Esophagus muscularis mucosa (tissue), 4 donors: ENCODE data around the gene LITAF. TPM values are rescaled to one million over a fixed set of nuclear protein-coding genes. Genes with fewer than 3 reads are reported as not detected.
"Not testable (repeated sequence)": the region's sequence is repeated elsewhere in the genome, so short reads cannot be mapped to it uniquely, and the experiment has no call there.

ENCODE experiments used
- DNase-seq: peaks from one replicate; pipeline ENCODE4 v3.0.0-alpha.2; 2017; ENCODE audit errors: extremely low spot score
- H3K27ac ChIP-seq, 4 donors: fragments of 200-600 bp; sonication (generic); replicated peaks in 1 of 4; 1 replicate in 3 of 4; 2 replicates in 1 of 4; pipeline ENCODE4 v1.5.1; 2016 to 2019; ENCODE audit warnings: mild to moderate bottlenecking in 1 of 4
- H3K27me3 ChIP-seq, 4 donors: fragments of 200-600 bp; sonication (generic); one replicate each; pipeline versions ENCODE4 v1.5.1 to v1.6.0; 2016 to 2019
- H3K36me3 ChIP-seq, 4 donors: fragments of 200-600 bp; sonication (generic); one replicate each; pipeline ENCODE4 v1.5.1; 2016 to 2019
- H3K4me1 ChIP-seq, 4 donors: fragments of 200-600 bp; sonication (generic); one replicate each; pipeline ENCODE4 v1.5.1; 2016 to 2019
- H3K4me3 ChIP-seq, 4 donors: fragments of 200-600 bp; sonication (generic); 1 replicate in 2 of 4; 2 replicates in 2 of 4; pipeline ENCODE4 v1.5.1; 2016 to 2019; ENCODE audit warnings: mild to moderate bottlenecking in 4 of 4, moderate library complexity in 1 of 4
- H3K9me3 ChIP-seq, 4 donors: fragments of 200-600 bp; sonication (generic); 1 replicate in 3 of 4; 2 replicates in 1 of 4; pipeline ENCODE4 v1.5.1; 2016 to 2019
- CTCF ChIP-seq, 3 experiments: fragments of 200-600 bp in 2 of 3; fragments of 450-650 bp in 1 of 3; sonication (generic) in 2 of 3; IDR thresholded peaks; one replicate each; pipeline ENCODE4 v1.5.1; 2017 to 2019; ENCODE audit warnings: antibody characterized with exemption in 3 of 3, mild to moderate bottlenecking in 2 of 3, moderate library complexity in 1 of 3
- EP300 ChIP-seq: sonication (generic); formaldehyde crosslinking; IDR thresholded peaks from one replicate; pipeline ENCODE4 v1.6.1; 2017; ENCODE audit warnings: antibody characterized with exemption
- POLR2A ChIP-seq: fragments of 450-650 bp; IDR thresholded peaks from one replicate; pipeline ENCODE4 v1.6.1; 2017; ENCODE audit warnings: antibody characterized with exemption, moderate library complexity, mild to moderate bottlenecking, low read depth
- POLR2AphosphoS5 ChIP-seq, 2 donors: sonication (generic); formaldehyde crosslinking; IDR thresholded peaks; one replicate each; pipeline ENCODE4 v1.6.1; 2017; ENCODE audit warnings: antibody characterized with exemption in 2 of 2
- WGBS: methylation state at CpG from one replicate; pipeline ENCODE4 v1.1.5; 2018; 5-methylcytosine and 5-hydroxymethylcytosine counted together
- intact Hi-C: fragments of 100-400 bp; cut with DNase I; formaldehyde crosslinking; loops from one replicate; pipeline ENCODE4 v1.15.1; 2023
- total RNA-seq, 4 donors: library from RNA; depleted of rRNA; stranded (reverse); fragments of >200 nt; gene quantifications; one replicate each; pipeline versions ENCODE4 v1.1.0 to v1.2.1, GENCODE V29; 2016

Gene LITAF
- total RNA-seq, 4 donors from 2014 or later, result 28.7 to 88.3 (median 36.8) TPM

- 75% methylated on average over 13 of the region's 14 CpGs for WGBS
- H3K27me3 ChIP-seq, result no peaks in the 10 kb centered on the region
- TF ChIP-seq POLR2AphosphoS5 (IDR thresholded peaks at IDR 0.05) (no peak), CTCF (IDR thresholded peaks at IDR 0.05) (no peak), POLR2A (no peak), EP300 (no peak)
- H3K27ac ChIP-seq, result peak overlapping the region; percentile 16 to 54 (median 30)
- H3K9me3 ChIP-seq, result no peaks in the 10 kb centered on the region
- no peak overlapping the region for H3K4me3 ChIP-seq
- H3K36me3 ChIP-seq, result no peaks in the 10 kb centered on the region
- no peak for DNase-seq
- intact Hi-C loops, result no loop called here
- peaks cover 8 to 22% (median 15%) of the 10 kb centered on the region in 4 donors for H3K4me1 ChIP-seq
These were observed 10.7 kb upstream of the LITAF start for GRCh38 chr16:11597235-11598095.

- H3K9me3 ChIP-seq, result no peaks in the 10 kb centered on the region
These were observed 10.0 kb upstream of the LITAF start for GRCh38 chr16:11596572-11597226.

GRCh38 chr16:11593581-11593980, 6.9 kb upstream of the LITAF start:
- TF ChIP-seq POLR2AphosphoS5 (IDR thresholded peaks at IDR 0.05) (no peak), EP300 (no peak), CTCF (IDR thresholded peaks at IDR 0.05) (no peak), POLR2A (no peak)
- intact Hi-C loops, result no loop called here
- no peak overlapping the region for H3K4me3 ChIP-seq
- 85% methylated on average over 3 of the region's 3 CpGs for WGBS
- H3K27me3 ChIP-seq, result no peaks in the 10 kb centered on the region
- H3K36me3 ChIP-seq, result no peaks in the 10 kb centered on the region
- H3K4me1 ChIP-seq, result peaks cover 8 to 22% (median 15%) of the 10 kb centered on the region in 4 donors
- no peak for DNase-seq
- no peak overlapping the region for H3K27ac ChIP-seq
- no peaks in the 10 kb centered on the region for H3K9me3 ChIP-seq

More at GRCh38 chr16:11596572-11597226, 10.0 kb upstream of the LITAF start:
- Histone ChIP-seq H3K4me1 (peaks cover 8 to 22% (median 15%) of the 10 kb centered on the region in 4 donors), H3K36me3 (no peaks in the 10 kb centered on the region), H3K27me3 (no peaks in the 10 kb centered on the region), H3K27ac (peak overlapping the region in 3 of 4 donors; percentile 16 to 54 (median 34)), H3K4me3 (no peak overlapping the region)
- TF ChIP-seq POLR2A (no peak), CTCF (IDR thresholded peaks at IDR 0.05) (no peak), EP300 (no peak), POLR2AphosphoS5 (IDR thresholded peaks at IDR 0.05) (no peak)
- DNase-seq, result no peak
- intact Hi-C loops, result no loop called here
- WGBS, result 78% methylated on average over 3 of the region's 4 CpGs

- H3K36me3 ChIP-seq, DNase-seq, H3K27me3 ChIP-seq, H3K4me3 ChIP-seq, H3K9me3 ChIP-seq, intact Hi-C loops, H3K27ac ChIP-seq: not testable (repeated sequence)
- 94% methylated on average over 9 of the region's 9 CpGs for WGBS
- peaks cover 4 to 22% (median 14%) of the 10 kb centered on the region in 4 donors for H3K4me1 ChIP-seq
These were observed 6.4 kb upstream of the LITAF start for GRCh38 chr16:11593076-11593475.

- H3K9me3 ChIP-seq, H3K4me3 ChIP-seq, intact Hi-C loops, H3K36me3 ChIP-seq, DNase-seq, H3K27ac ChIP-seq, H3K27me3 ChIP-seq: not testable (repeated sequence)
- WGBS, result 95% methylated on average over 5 of the region's 5 CpGs
- peaks cover 6 to 23% (median 12%) of the 10 kb centered on the region in 4 donors for H3K4me1 ChIP-seq
These were observed 4.9 kb upstream of the LITAF start for GRCh38 chr16:11591630-11592029.
